SK-N-SH (cell line): ENCODE measurements around the gene USH1G.

ENCODE experiments used
- ELF1 ChIP-seq: IDR thresholded peaks from 2 replicates; pipeline ENCODE4 v1.4.0; 2012
- EP300 ChIP-seq, 2 experiments: IDR thresholded peaks; 2 replicates each; pipeline versions ENCODE4 v1.4.0 to v1.6.1; 2012; ENCODE audit warnings: borderline replicate concordance in 1 of 2, low read depth in 1 of 2, low read length in 1 of 2
- FOSL2 ChIP-seq: IDR thresholded peaks from 2 replicates; pipeline ENCODE4 v1.4.0; 2012; ENCODE audit warnings: low read depth, mild to moderate bottlenecking, moderate library complexity, borderline replicate concordance
- JUND ChIP-seq: IDR thresholded peaks from 2 replicates; pipeline ENCODE4 v1.4.0; 2012
- NFIC ChIP-seq: IDR thresholded peaks from 2 replicates; pipeline ENCODE4 v1.4.0; 2012; ENCODE audit warnings: borderline replicate concordance
- POLR2AphosphoS5 ChIP-seq: IDR thresholded peaks from 2 replicates; pipeline ENCODE4 v1.6.1; 2012; ENCODE audit warnings: low read depth, low read length
- RAD21 ChIP-seq: IDR thresholded peaks from 2 replicates; pipeline ENCODE4 v1.6.1; 2012; ENCODE audit warnings: mild to moderate bottlenecking, low read length
- SMC3 ChIP-seq: IDR thresholded peaks from 2 replicates; pipeline ENCODE4 v1.6.1; 2012; ENCODE audit warnings: low read depth, low read length, improper control_type of control experiment
- TAF1 ChIP-seq: IDR thresholded peaks from 2 replicates; pipeline ENCODE4 v1.6.1; 2012; ENCODE audit warnings: low read depth, mild to moderate bottlenecking, low read length, moderate library complexity, borderline replicate concordance
- YY1 ChIP-seq: IDR thresholded peaks from 2 replicates; pipeline ENCODE4 v1.4.0; 2012; ENCODE audit warnings: low read depth, mild to moderate bottlenecking
- TF ChIP-seq, protein P1 (sequence below): fragments of 150-350 bp; IDR thresholded peaks from 2 replicates; pipeline ENCODE4 v1.6.1; 2017; ENCODE audit warnings: antibody characterized with exemption, low read length, low read depth, borderline replicate concordance
- TF ChIP-seq, protein P2 (sequence below): fragments of 200-600 bp; sonication (generic); IDR thresholded peaks from 2 replicates; pipeline ENCODE4 v1.6.1; 2017; ENCODE audit warnings: antibody characterized with exemption, mild to moderate bottlenecking, moderate library complexity
- TF ChIP-seq, protein P3 (sequence below): IDR thresholded peaks from 2 replicates; pipeline ENCODE4 v1.4.0; 2012; ENCODE audit warnings: low read depth
- TF ChIP-seq, protein P4 (sequence below): IDR thresholded peaks from 2 replicates; pipeline ENCODE4 v1.6.1; 2012; ENCODE audit warnings: mild to moderate bottlenecking, low read depth, low read length, moderate library complexity

DNA sequence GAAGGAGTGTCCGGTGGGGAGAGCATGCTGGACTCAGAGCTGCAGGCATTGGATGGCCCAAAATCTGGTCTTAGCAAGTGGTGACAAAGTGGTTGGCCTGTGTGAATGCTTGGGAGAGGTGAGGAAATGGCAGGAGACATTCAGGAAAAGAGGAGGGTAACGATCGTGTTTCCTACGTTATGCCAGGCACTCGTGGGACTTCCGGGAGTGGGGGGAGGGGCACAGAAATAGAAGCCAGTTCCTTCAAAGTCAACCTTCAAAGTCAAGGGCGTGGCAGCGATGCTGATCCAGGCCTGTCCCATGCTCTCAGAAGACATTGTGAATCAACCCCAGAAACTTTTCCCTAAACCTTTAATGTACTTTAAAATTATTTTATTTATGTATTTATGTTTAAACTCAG is 16.5 kb upstream of the USH1G start:
- TF ChIP-seq, protein P1, sequence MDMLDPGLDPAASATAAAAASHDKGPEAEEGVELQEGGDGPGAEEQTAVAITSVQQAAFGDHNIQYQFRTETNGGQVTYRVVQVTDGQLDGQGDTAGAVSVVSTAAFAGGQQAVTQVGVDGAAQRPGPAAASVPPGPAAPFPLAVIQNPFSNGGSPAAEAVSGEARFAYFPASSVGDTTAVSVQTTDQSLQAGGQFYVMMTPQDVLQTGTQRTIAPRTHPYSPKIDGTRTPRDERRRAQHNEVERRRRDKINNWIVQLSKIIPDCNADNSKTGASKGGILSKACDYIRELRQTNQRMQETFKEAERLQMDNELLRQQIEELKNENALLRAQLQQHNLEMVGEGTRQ: no peak
- TF ChIP-seq, protein P2, sequence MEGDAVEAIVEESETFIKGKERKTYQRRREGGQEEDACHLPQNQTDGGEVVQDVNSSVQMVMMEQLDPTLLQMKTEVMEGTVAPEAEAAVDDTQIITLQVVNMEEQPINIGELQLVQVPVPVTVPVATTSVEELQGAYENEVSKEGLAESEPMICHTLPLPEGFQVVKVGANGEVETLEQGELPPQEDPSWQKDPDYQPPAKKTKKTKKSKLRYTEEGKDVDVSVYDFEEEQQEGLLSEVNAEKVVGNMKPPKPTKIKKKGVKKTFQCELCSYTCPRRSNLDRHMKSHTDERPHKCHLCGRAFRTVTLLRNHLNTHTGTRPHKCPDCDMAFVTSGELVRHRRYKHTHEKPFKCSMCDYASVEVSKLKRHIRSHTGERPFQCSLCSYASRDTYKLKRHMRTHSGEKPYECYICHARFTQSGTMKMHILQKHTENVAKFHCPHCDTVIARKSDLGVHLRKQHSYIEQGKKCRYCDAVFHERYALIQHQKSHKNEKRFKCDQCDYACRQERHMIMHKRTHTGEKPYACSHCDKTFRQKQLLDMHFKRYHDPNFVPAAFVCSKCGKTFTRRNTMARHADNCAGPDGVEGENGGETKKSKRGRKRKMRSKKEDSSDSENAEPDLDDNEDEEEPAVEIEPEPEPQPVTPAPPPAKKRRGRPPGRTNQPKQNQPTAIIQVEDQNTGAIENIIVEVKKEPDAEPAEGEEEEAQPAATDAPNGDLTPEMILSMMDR: no peak
- no peak for TF ChIP-seq POLR2AphosphoS5
- no peak for TF ChIP-seq EP300 (IDR thresholded peaks at IDR 0.05; ENCODE audit: borderline replicate concordance in 1 of 2, low read depth in 1 of 2, low read length in 1 of 2)
- TF ChIP-seq, protein P3, sequence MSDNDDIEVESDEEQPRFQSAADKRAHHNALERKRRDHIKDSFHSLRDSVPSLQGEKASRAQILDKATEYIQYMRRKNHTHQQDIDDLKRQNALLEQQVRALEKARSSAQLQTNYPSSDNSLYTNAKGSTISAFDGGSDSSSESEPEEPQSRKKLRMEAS: no peak
- TF ChIP-seq RAD21: no peak
- TF ChIP-seq TAF1: no peak
- TF ChIP-seq, protein P4, sequence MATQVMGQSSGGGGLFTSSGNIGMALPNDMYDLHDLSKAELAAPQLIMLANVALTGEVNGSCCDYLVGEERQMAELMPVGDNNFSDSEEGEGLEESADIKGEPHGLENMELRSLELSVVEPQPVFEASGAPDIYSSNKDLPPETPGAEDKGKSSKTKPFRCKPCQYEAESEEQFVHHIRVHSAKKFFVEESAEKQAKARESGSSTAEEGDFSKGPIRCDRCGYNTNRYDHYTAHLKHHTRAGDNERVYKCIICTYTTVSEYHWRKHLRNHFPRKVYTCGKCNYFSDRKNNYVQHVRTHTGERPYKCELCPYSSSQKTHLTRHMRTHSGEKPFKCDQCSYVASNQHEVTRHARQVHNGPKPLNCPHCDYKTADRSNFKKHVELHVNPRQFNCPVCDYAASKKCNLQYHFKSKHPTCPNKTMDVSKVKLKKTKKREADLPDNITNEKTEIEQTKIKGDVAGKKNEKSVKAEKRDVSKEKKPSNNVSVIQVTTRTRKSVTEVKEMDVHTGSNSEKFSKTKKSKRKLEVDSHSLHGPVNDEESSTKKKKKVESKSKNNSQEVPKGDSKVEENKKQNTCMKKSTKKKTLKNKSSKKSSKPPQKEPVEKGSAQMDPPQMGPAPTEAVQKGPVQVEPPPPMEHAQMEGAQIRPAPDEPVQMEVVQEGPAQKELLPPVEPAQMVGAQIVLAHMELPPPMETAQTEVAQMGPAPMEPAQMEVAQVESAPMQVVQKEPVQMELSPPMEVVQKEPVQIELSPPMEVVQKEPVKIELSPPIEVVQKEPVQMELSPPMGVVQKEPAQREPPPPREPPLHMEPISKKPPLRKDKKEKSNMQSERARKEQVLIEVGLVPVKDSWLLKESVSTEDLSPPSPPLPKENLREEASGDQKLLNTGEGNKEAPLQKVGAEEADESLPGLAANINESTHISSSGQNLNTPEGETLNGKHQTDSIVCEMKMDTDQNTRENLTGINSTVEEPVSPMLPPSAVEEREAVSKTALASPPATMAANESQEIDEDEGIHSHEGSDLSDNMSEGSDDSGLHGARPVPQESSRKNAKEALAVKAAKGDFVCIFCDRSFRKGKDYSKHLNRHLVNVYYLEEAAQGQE: no peak
- TF ChIP-seq ELF1: no peak
- TF ChIP-seq YY1: no peak
- no peak for TF ChIP-seq SMC3
- TF ChIP-seq FOSL2: no peak
- TF ChIP-seq NFIC: no peak
- TF ChIP-seq JUND: no peak
